ENCODE data around the gene SERTAD2.

The SERTAD2 gene

GRCh38 chr2:64672708-64673107 is 19.0 kb upstream of the SERTAD2 start:
- no peak for DNase-seq (ENCODE audit: low read depth, low spot score)

- no peak for DNase-seq (ENCODE audit: low read depth, low spot score)
Measured at GRCh38 chr2:64670047-64670446, 16.3 kb upstream of the SERTAD2 start.

- DNase-seq (ENCODE audit: low read depth, low spot score), result no peak
Measured at GRCh38 chr2:64669288-64669687, 15.6 kb upstream of the SERTAD2 start.

GRCh38 chr2:64668542-64668941 is 14.8 kb upstream of the SERTAD2 start:
- DNase-seq (ENCODE audit: low read depth, low spot score), result no peak

- DNase-seq (ENCODE audit: low read depth, low spot score), result no peak
Measured at GRCh38 chr2:64667535-64667934, 13.8 kb upstream of the SERTAD2 start.

- DNase-seq (ENCODE audit: low read depth, low spot score), result no peak
Measured at GRCh38 chr2:64666810-64667438, 13.2 kb upstream of the SERTAD2 start.

GRCh38 chr2:64665709-64666108 is 12.0 kb upstream of the SERTAD2 start:
- no peak for DNase-seq (ENCODE audit: low read depth, low spot score)

- no peak for DNase-seq (ENCODE audit: low read depth, low spot score)
Measured at GRCh38 chr2:64663402-64663801, 9.7 kb upstream of the SERTAD2 start.

- DNase-seq (ENCODE audit: low read depth, low spot score), result no peak
Measured at GRCh38 chr2:64661741-64662169, 8.0 kb upstream of the SERTAD2 start.

- DNase-seq (ENCODE audit: low read depth, low spot score), result no peak
Measured at GRCh38 chr2:64659252-64659651, 5.5 kb upstream of the SERTAD2 start.

- DNase-seq (ENCODE audit: low read depth, low spot score), result no peak
Measured at GRCh38 chr2:64658269-64658668, 4.6 kb upstream of the SERTAD2 start.

GRCh38 chr2:64657411-64657810 is 3.7 kb upstream of the SERTAD2 start:
- no peak for DNase-seq (ENCODE audit: low read depth, low spot score)

GRCh38 chr2:64656379-64656778 is 2.7 kb upstream of the SERTAD2 start:
- DNase-seq (ENCODE audit: low read depth, low spot score), result no peak

- no peak for DNase-seq (ENCODE audit: low read depth, low spot score)
Measured at GRCh38 chr2:64655873-64656272, 2.2 kb upstream of the SERTAD2 start.

GRCh38 chr2:64655018-64655664 is 1.4 kb upstream of the SERTAD2 start:
- no peak for DNase-seq (ENCODE audit: low read depth, low spot score)

- DNase-seq (ENCODE audit: low read depth, low spot score), result no peak
Measured at GRCh38 chr2:64654063-64654811, 524 bp upstream of the SERTAD2 start.

- DNase-seq (ENCODE audit: low read depth, low spot score), result no peak
Measured at GRCh38 chr2:64652231-64653108, 1.2 kb downstream of the SERTAD2 start.

GRCh38 chr2:64651590-64651989 is 2.1 kb downstream of the SERTAD2 start:
- no peak for DNase-seq (ENCODE audit: low read depth, low spot score)

- no peak for DNase-seq (ENCODE audit: low read depth, low spot score)
Measured at GRCh38 chr2:64650722-64651338, 2.9 kb downstream of the SERTAD2 start.

- no peak for DNase-seq (ENCODE audit: low read depth, low spot score)
Measured at GRCh38 chr2:64650296-64650695, 3.4 kb downstream of the SERTAD2 start.

- no peak for DNase-seq (ENCODE audit: low read depth, low spot score)
Measured at GRCh38 chr2:64649626-64650025, 4.1 kb downstream of the SERTAD2 start.

Data from iPS DF 19.7 (cell line).